ENCODE data around the gene ZNF581.

GRCh38 chr19:55599468-55599841 lies 44.0 kb upstream of the ZNF581 start, which contains the start of gene FIZ1:
- TF ChIP-seq CTCF (IDR thresholded peaks at IDR 0.05) = no peak
- no peak for TF ChIP-seq POLR2A (IDR thresholded peaks at IDR 0.05)
- peak; percentile 59 to 86 for TF ChIP-seq POLR2AphosphoS5 (IDR thresholded peaks at IDR 0.05; ENCODE audit: insufficient read depth in 1 of 2, low read depth in 1 of 2)
